ENCODE results near the gene ERC1. TPM values are rescaled to one million over a fixed set of nuclear protein-coding genes. Genes with fewer than 3 reads are reported as not detected.

ERC1 gene
- total and polyA plus RNA-seq, 4 donors = 7.4 to 78.2 (median 39.8) TPM

GRCh38 chr12:1320021-1320420 is 329.0 kb downstream of the ERC1 start:
- no peak overlapping the region for H3K4me3 ChIP-seq
- WGBS, 2 donors = 96 to 100% methylated on average over 1 of the region's 1 CpG
- DNase-seq (no peak), ATAC-seq (ENCODE audit: insufficient read depth, low FRiP score) (no peak)
- H3K36me3 ChIP-seq (ENCODE audit: control insufficient read depth in 4 of 4, insufficient read depth in 4 of 4, low read length in 4 of 4) = peaks cover 0 to under 1% (median 0%) of the 10 kb centered on the region in 4 donors
- no peak for TF ChIP-seq CTCF (IDR thresholded peaks at IDR 0.05; ENCODE audit: control extremely low read depth, extremely low read depth)
- peaks cover 3 to 33% (median 6%) of the 10 kb centered on the region in 5 donors for H3K4me1 ChIP-seq (ENCODE audit: control insufficient read depth in 5 of 5, insufficient read depth in 5 of 5, low read length in 5 of 5)
- H3K27ac ChIP-seq (ENCODE audit: low read depth in 1 of 2, low read length in 1 of 2) = no peak overlapping the region
- H3K9me3 ChIP-seq (ENCODE audit: control insufficient read depth in 4 of 4, insufficient read depth in 3 of 4, low read length in 3 of 4) = no peaks in the 10 kb centered on the region
- no peaks in the 10 kb centered on the region for H3K27me3 ChIP-seq (ENCODE audit: control insufficient read depth in 3 of 3, insufficient read depth in 3 of 3, low read length in 2 of 3)
- no peak overlapping the region for H3K9ac ChIP-seq (ENCODE audit: insufficient read depth in 1 of 2, low read length in 2 of 2)

GRCh38 chr12:1322821-1323220 is 331.8 kb downstream of the ERC1 start:
- peaks cover 3 to 37% (median 10%) of the 10 kb centered on the region in 5 donors for H3K4me1 ChIP-seq (ENCODE audit: control insufficient read depth in 5 of 5, insufficient read depth in 5 of 5, low read length in 5 of 5)
- ATAC-seq (ENCODE audit: insufficient read depth, low FRiP score) (no peak), DNase-seq (peak in 1 of 3 donors; percentile 42)
- WGBS, 2 donors = 79 to 80% methylated on average over 3 of the region's 3 CpGs
- H3K36me3 ChIP-seq (ENCODE audit: control insufficient read depth in 4 of 4, insufficient read depth in 4 of 4, low read length in 4 of 4) = no peaks in the 10 kb centered on the region
- H3K4me3 ChIP-seq = no peak overlapping the region
- H3K9ac ChIP-seq (ENCODE audit: insufficient read depth in 1 of 2, low read length in 2 of 2) = no peak overlapping the region
- H3K27ac ChIP-seq (ENCODE audit: low read depth in 1 of 2, low read length in 1 of 2) = no peak overlapping the region
- no peaks in the 10 kb centered on the region for H3K9me3 ChIP-seq (ENCODE audit: control insufficient read depth in 4 of 4, insufficient read depth in 3 of 4, low read length in 3 of 4)
- no peaks in the 10 kb centered on the region for H3K27me3 ChIP-seq (ENCODE audit: control insufficient read depth in 3 of 3, insufficient read depth in 3 of 3, low read length in 2 of 3)
- no peak for TF ChIP-seq CTCF (IDR thresholded peaks at IDR 0.05; ENCODE audit: control extremely low read depth, extremely low read depth)

- Histone ChIP-seq H3K9ac (ENCODE audit: insufficient read depth in 1 of 2, low read length in 2 of 2) (no peak overlapping the region), H3K4me3 (no peak overlapping the region), H3K27me3 (ENCODE audit: control insufficient read depth in 3 of 3, insufficient read depth in 3 of 3, low read length in 2 of 3) (no peaks in the 10 kb centered on the region), H3K36me3 (ENCODE audit: control insufficient read depth in 4 of 4, insufficient read depth in 4 of 4, low read length in 4 of 4) (no peaks in the 10 kb centered on the region), H3K9me3 (ENCODE audit: control insufficient read depth in 4 of 4, insufficient read depth in 3 of 4, low read length in 3 of 4) (no peaks in the 10 kb centered on the region), H3K4me1 (ENCODE audit: control insufficient read depth in 5 of 5, insufficient read depth in 5 of 5, low read length in 5 of 5) (peaks cover 0 to 25% (median 7%) of the 10 kb centered on the region in 5 donors), H3K27ac (ENCODE audit: low read depth in 1 of 2, low read length in 1 of 2) (no peak overlapping the region)
- 90% methylated on average over 4 of the region's 4 CpGs for WGBS, 2 donors
- DNase-seq = no peak
- no peak for ATAC-seq (ENCODE audit: insufficient read depth, low FRiP score)
- TF ChIP-seq CTCF (IDR thresholded peaks at IDR 0.05; ENCODE audit: control extremely low read depth, extremely low read depth) = no peak
These were observed 333.1 kb downstream of the ERC1 start for GRCh38 chr12:1324099-1324498.

GRCh38 chr12:1324910-1325309 is 333.9 kb downstream of the ERC1 start:
- Histone ChIP-seq H3K4me3 (no peak overlapping the region), H3K9me3 (ENCODE audit: control insufficient read depth in 4 of 4, insufficient read depth in 3 of 4, low read length in 3 of 4) (no peaks in the 10 kb centered on the region), H3K27me3 (ENCODE audit: control insufficient read depth in 3 of 3, insufficient read depth in 3 of 3, low read length in 2 of 3) (no peaks in the 10 kb centered on the region), H3K36me3 (ENCODE audit: control insufficient read depth in 4 of 4, insufficient read depth in 4 of 4, low read length in 4 of 4) (no peaks in the 10 kb centered on the region), H3K27ac (ENCODE audit: low read depth in 1 of 2, low read length in 1 of 2) (no peak overlapping the region), H3K9ac (ENCODE audit: insufficient read depth in 1 of 2, low read length in 2 of 2) (peak overlapping the region in 1 of 2 donors; percentile 53), H3K4me1 (ENCODE audit: control insufficient read depth in 5 of 5, insufficient read depth in 5 of 5, low read length in 5 of 5) (peaks cover 0 to 17% (median 7%) of the 10 kb centered on the region in 5 donors)
- TF ChIP-seq CTCF (IDR thresholded peaks at IDR 0.05; ENCODE audit: control extremely low read depth, extremely low read depth) = no peak
- ATAC-seq (ENCODE audit: insufficient read depth, low FRiP score) = no peak
- WGBS, 2 donors = 40 to 65% methylated on average over 5 of the region's 5 CpGs
- peak in 1 of 3 donors; percentile 34 for DNase-seq

Measured in lung (tissue), 12 donors.